Endothelial cell of umbilical vein (primary cell): ENCODE measurements around the gene H2BK1. TPM values are rescaled to one million over a fixed set of nuclear protein-coding genes. Genes with fewer than 3 reads are reported as not detected.

Experiments
- BruUV-seq: library from RNA; stranded (reverse); fragments of 400-500 nt; replicated peaks from 2 replicates; lab custom pipeline; 2021; lab: Mats Ljungman, UMichigan
- CTCF ChIA-PET: fragments of 300-600, 350-600 bp; sonication (Branson Sonifier 250); formaldehyde crosslinking; loops from one replicate; lab custom pipeline; 2021; ENCODE audit warnings: antibody characterized with exemption, inconsistent platforms; lab: Charles Lee
- POLR2A ChIA-PET: fragments of 300-600, 350-600 bp; sonication (Branson Sonifier 250); formaldehyde crosslinking; loops from one replicate; lab custom pipeline; 2021; ENCODE audit warnings: antibody characterized with exemption, inconsistent platforms; lab: Charles Lee
- DNase-seq: peaks from one replicate; pipeline ENCODE4 v3.0.0-alpha.2; 2011; ENCODE audit warnings: low read depth, low spot score
- FAIRE-seq: peaks from 2 replicates; lab custom pipeline; 2011; peaks lifted over from hg19 to GRCh38; lab: Jason Lieb, UNC
- H2AFZ ChIP-seq: 2 replicates; pipeline ENCODE4 v1.6.0; 2012; ENCODE audit warnings: low read depth, low read length, control low read depth, inconsistent platforms
- H3K27ac ChIP-seq: 2 replicates; pipeline ENCODE4 v1.5.1; 2011; ENCODE audit warnings: low read depth, mild to moderate bottlenecking, control low read depth, low read length, moderate library complexity; ENCODE audit not compliant: insufficient read depth
- H3K27me3 ChIP-seq, 2 experiments: 2 replicates each; pipeline versions ENCODE4 v1.6.0 to v1.6.1; 2011; ENCODE audit warnings: low read length in 2 of 2, mixed read lengths in 1 of 2; ENCODE audit not compliant: control insufficient read depth in 2 of 2, insufficient read depth in 2 of 2
- H3K36me3 ChIP-seq, 2 experiments: 2 replicates in 1 of 2; 3 replicates in 1 of 2; pipeline ENCODE4 v1.5.1; 2011; ENCODE audit warnings: low read length in 2 of 2, mild to moderate bottlenecking in 1 of 2, moderate library complexity in 1 of 2; ENCODE audit not compliant: control insufficient read depth in 2 of 2, insufficient read depth in 2 of 2; ENCODE audit errors: extremely low read depth in 1 of 2
- H3K4me1 ChIP-seq: 3 replicates; pipeline ENCODE4 v1.5.1; 2011; ENCODE audit warnings: mild to moderate bottlenecking, low read length; ENCODE audit not compliant: control insufficient read depth, insufficient read depth; ENCODE audit errors: extremely low read depth
- H3K4me2 ChIP-seq: 2 replicates; pipeline ENCODE4 v1.6.1; 2011; ENCODE audit warnings: low read length, control low read depth, mixed read lengths; ENCODE audit not compliant: insufficient read depth
- H3K4me3 ChIP-seq, 3 experiments: fragments of 200-600 bp in 1 of 3; sonication (generic), shearing (Covaris generic) in 1 of 3; replicated peaks in 1 of 3; 2 replicates each; pipeline ENCODE4 v1.5.1; 2011 to 2016; ENCODE audit warnings: control low read depth in 3 of 3, low read length in 3 of 3, mild to moderate bottlenecking in 2 of 3, inconsistent platforms in 1 of 3, low read depth in 1 of 3, moderate library complexity in 1 of 3; ENCODE audit not compliant: insufficient read depth in 1 of 3
- H3K79me2 ChIP-seq: 2 replicates; pipeline ENCODE4 v1.6.0; 2012; ENCODE audit warnings: low read length, inconsistent platforms; ENCODE audit not compliant: control insufficient read depth, insufficient read depth
- H3K9ac ChIP-seq: replicated peaks from 2 replicates; pipeline ENCODE3; 2011; ENCODE audit warnings: low read length, control low read depth; ENCODE audit not compliant: insufficient read depth; ENCODE audit errors: extremely low read depth
- H3K9me1 ChIP-seq: replicated peaks from 3 replicates; pipeline ENCODE4 v1.6.0; 2011; ENCODE audit warnings: mild to moderate bottlenecking, low read length; ENCODE audit not compliant: control insufficient read depth, insufficient read depth; ENCODE audit errors: extremely low read depth
- H3K9me3 ChIP-seq: replicated peaks from 2 replicates; pipeline ENCODE4 v1.5.1; 2012; ENCODE audit warnings: low read length, inconsistent platforms; ENCODE audit not compliant: control insufficient read depth, insufficient read depth
- H4K20me1 ChIP-seq: replicated peaks from 2 replicates; pipeline ENCODE3; 2011; ENCODE audit warnings: mild to moderate bottlenecking, low read length; ENCODE audit not compliant: control insufficient read depth, insufficient read depth; ENCODE audit errors: extremely low read depth
- CTCF ChIP-seq, 2 donors: IDR thresholded peaks; 1 replicate in 1 of 2; 2 replicates in 1 of 2; pipeline ENCODE4 v1.5.1; 2011; ENCODE audit warnings: low read length in 2 of 2, mild to moderate bottlenecking in 2 of 2, moderate library complexity in 2 of 2, control low read depth in 1 of 2, inconsistent platforms in 1 of 2, low read depth in 1 of 2; ENCODE audit not compliant: insufficient read depth in 1 of 2; ENCODE audit errors: extremely low read depth in 1 of 2
- EZH2 ChIP-seq: IDR thresholded peaks from 2 replicates; pipeline ENCODE4 v1.6.1; 2012; ENCODE audit warnings: borderline replicate concordance, low read depth, mild to moderate bottlenecking, moderate library complexity, low read length, inconsistent platforms; ENCODE audit not compliant: severe bottlenecking
- FOS ChIP-seq: IDR thresholded peaks from 2 replicates; pipeline ENCODE4 v1.6.1; 2011; ENCODE audit warnings: mild to moderate bottlenecking, low read length, moderate library complexity, borderline replicate concordance; ENCODE audit not compliant: insufficient read depth
- GATA2 ChIP-seq: IDR thresholded peaks from 2 replicates; pipeline ENCODE4 v1.7.0; 2011; ENCODE audit warnings: low read depth, mild to moderate bottlenecking, moderate library complexity, mixed read lengths, low read length; ENCODE audit not compliant: insufficient read length, insufficient read depth
- JUN ChIP-seq: IDR thresholded peaks from 2 replicates; pipeline ENCODE4 v1.6.1; 2011; ENCODE audit warnings: borderline replicate concordance, low read depth; ENCODE audit not compliant: insufficient read length, insufficient read depth
- MAX ChIP-seq: IDR thresholded peaks from 2 replicates; pipeline ENCODE4 v1.6.1; 2011; ENCODE audit not compliant: insufficient read depth, insufficient read length
- MYC ChIP-seq: IDR thresholded peaks from one replicate; pipeline ENCODE4 v1.6.1; 2011; ENCODE audit warnings: mild to moderate bottlenecking, low read depth, low read length
- POLR2A ChIP-seq: IDR thresholded peaks from 2 replicates; pipeline ENCODE4 v1.6.1; 2012; ENCODE audit warnings: low read depth, mild to moderate bottlenecking, control low read depth, low read length
- POLR2AphosphoS5 ChIP-seq: IDR thresholded peaks from 2 replicates; pipeline ENCODE4 v1.6.1; 2012; ENCODE audit warnings: low read depth, mild to moderate bottlenecking, control low read depth, low read length, moderate library complexity; ENCODE audit not compliant: insufficient read depth
- dilution Hi-C: fragments of 300-500 bp; cut with MboI; formaldehyde crosslinking; loops from one replicate; pipeline ENCODE4 v1.15.0; 2019; ENCODE audit warnings: low sequenced_read_pairs; ENCODE audit not compliant: extremely low pct_ligation_motif_present
- intact Hi-C: fragments of 100-400 bp; cut with micrococcal nuclease; formaldehyde crosslinking; loops from one replicate; pipeline ENCODE4 v1.10.0; 2022
- polyA plus RNA-seq, 4 experiments: library from polyadenylated mRNA; depleted of rRNA in 3 of 4; stranded (reverse) in 3 of 4; unstranded in 1 of 4; fragments of >200 nt; gene quantifications; 2 replicates each; pipeline versions ENCODE4 v1.2.1 to v1.2.3, GENCODE V29; 2011 to 2012; ENCODE audit warnings: missing spikeins in 1 of 4
- total RNA-seq: library from RNA; stranded (reverse); gene quantifications from 2 replicates; pipeline ENCODE4 v1.2.3, GENCODE V29; 2021

The H2BK1 gene
- total and polyA plus RNA-seq, 2 donors (not counting 3 experiments of a cell fraction or from before 2014, with no cell fraction given), result not detected

- intact Hi-C loops (no loop called here), dilution Hi-C loops (no loop called here)
- Histone ChIP-seq H3K79me2 (peaks cover 17% of the 10 kb centered on the region), H2AFZ (no peak overlapping the region), H3K4me1 (peaks cover 16% of the 10 kb centered on the region), H3K27ac (no peak overlapping the region), H3K27me3 (no peaks in the 10 kb centered on the region), H3K9me1 (no peaks in the 10 kb centered on the region), H4K20me1 (no peaks in the 10 kb centered on the region), H3K9me3 (no peaks in the 10 kb centered on the region), H3K36me3 (peaks cover 14 to 36% of the 10 kb centered on the region in 2 experiments), H3K9ac (no peak overlapping the region), H3K4me2 (no peak overlapping the region), H3K4me3 (no peak overlapping the region)
- POLR2A ChIA-PET, result no interaction called here
- TF ChIP-seq GATA2 (no peak), POLR2AphosphoS5 (no peak), EZH2 (no peak), CTCF (IDR thresholded peaks at IDR 0.05; ENCODE audit: extremely low read depth in 1 of 2, insufficient read depth in 1 of 2, low read depth in 1 of 2, low read length in 2 of 2) (no peak), JUN (no peak), POLR2A (no peak)
- no TSS peak for BruUV-seq
- no peak for FAIRE-seq
- DNase-seq, result no peak
- CTCF ChIA-PET, result no interaction called here
These were observed 13.4 kb upstream of the H2BK1 start for GRCh38 chr7:151223728-151224127.

DNA sequence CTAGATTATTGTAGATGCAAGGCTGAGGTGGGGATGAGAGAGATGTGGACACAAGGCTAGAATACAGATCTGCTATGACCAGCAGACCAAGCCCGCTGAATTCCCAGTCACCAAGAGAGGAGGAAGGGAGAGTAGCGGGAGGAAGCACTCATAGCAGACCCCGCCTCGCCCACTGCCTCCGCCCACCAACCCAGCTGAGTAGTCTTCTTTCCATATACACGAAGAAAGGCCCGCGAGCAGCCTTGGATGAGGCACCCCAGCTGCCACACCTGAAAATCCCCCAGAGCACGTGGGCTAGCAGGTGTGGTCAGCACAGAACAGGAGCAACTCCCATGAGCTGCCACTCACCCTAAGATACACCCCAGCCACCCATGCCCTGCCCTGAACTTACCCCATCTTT, 7.9 kb upstream of the H2BK1 start:
- dilution Hi-C loops, result no loop called here
- ChIA-PET POLR2A (no interaction called here), CTCF (interaction anchor here (1.2 to 1.3 kb wide), 2 partner anchors 9 to 26 kb away, joined by 3 to 4 read pairs; partner anchors contain the start of gene ABCF2)
- intact Hi-C loops, result no loop called here
- BruUV-seq, result no TSS peak
- Histone ChIP-seq H3K4me1 (no peaks in the 10 kb centered on the region), H4K20me1 (no peaks in the 10 kb centered on the region), H3K79me2 (no peaks in the 10 kb centered on the region), H3K27me3 (no peaks in the 10 kb centered on the region), H3K4me2 (no peak overlapping the region), H3K9ac (no peak overlapping the region), H3K9me1 (no peaks in the 10 kb centered on the region), H3K27ac (no peak overlapping the region), H3K9me3 (no peaks in the 10 kb centered on the region), H2AFZ (no peak overlapping the region), H3K4me3 (no peak overlapping the region), H3K36me3 (peaks cover 13 to 51% of the 10 kb centered on the region in 2 experiments)
- TF ChIP-seq GATA2 (no peak), MAX (no peak), MYC (no peak), POLR2A (no peak), EZH2 (no peak), JUN (no peak), CTCF (IDR thresholded peaks at IDR 0.05; ENCODE audit: extremely low read depth in 1 of 2, insufficient read depth in 1 of 2, low read depth in 1 of 2, low read length in 2 of 2) (no peak), POLR2AphosphoS5 (no peak), FOS (no peak)
- FAIRE-seq (no peak), DNase-seq (no peak)
